SK-N-SH treated with all-trans-retinoic acid at 6 μM for 48 hours (cell line): ENCODE results near the gene TNK2.

Source experiments
- ARNTL ChIP-seq: fragments of 450-650 bp; formaldehyde crosslinking; IDR thresholded peaks from 2 replicates; pipeline ENCODE4 v1.5.0; 2020; ENCODE audit warnings: low read depth, mild to moderate bottlenecking, moderate library complexity, borderline replicate concordance
- BACH2 ChIP-seq: fragments of 250-450 bp; sonication (Bioruptor Pico); IDR thresholded peaks from 2 replicates; pipeline ENCODE4 v1.9.0; 2021; ENCODE audit warnings: mild to moderate bottlenecking, borderline replicate concordance
- ESRRG ChIP-seq: fragments of 250-450 bp; sonication (Bioruptor Pico); IDR thresholded peaks from 2 replicates; pipeline ENCODE4 v1.6.1; 2021; ENCODE audit warnings: mild to moderate bottlenecking
- ISL1 ChIP-seq: fragments of 250-450 bp; sonication (Bioruptor Pico); IDR thresholded peaks from 2 replicates; pipeline ENCODE4 v2.1.2; 2022; ENCODE audit warnings: mild to moderate bottlenecking, moderate library complexity
- OSR1 ChIP-seq: fragments of 250-450 bp; sonication (Bioruptor Pico); IDR thresholded peaks from 2 replicates; pipeline ENCODE4 v1.8.0; 2022; ENCODE audit warnings: moderate library complexity, mild to moderate bottlenecking, inconsistent platforms
- RARB ChIP-seq: fragments of 250-450 bp; sonication (Bioruptor Pico); IDR thresholded peaks from 2 replicates; pipeline ENCODE4 v1.8.0; 2021; ENCODE audit warnings: mild to moderate bottlenecking, moderate library complexity
- TCF4 ChIP-seq: fragments of 250-450 bp; sonication (Bioruptor Pico); IDR thresholded peaks from 2 replicates; pipeline ENCODE4 v1.8.0; 2021; ENCODE audit warnings: mild to moderate bottlenecking, moderate library complexity, borderline replicate concordance
- ZFP3 ChIP-seq: fragments of 250-450 bp; sonication (Bioruptor Pico); IDR thresholded peaks from 2 replicates; pipeline ENCODE4 v1.5.0; 2020; ENCODE audit warnings: mild to moderate bottlenecking, moderate library complexity
- ZNF565 ChIP-seq: fragments of 450-650 bp; formaldehyde crosslinking; conservative IDR thresholded peaks from 2 replicates; pipeline ENCODE4 v1.5.0; 2020; ENCODE audit warnings: low read depth, mild to moderate bottlenecking, moderate library complexity
- ZNF70 ChIP-seq: fragments of 450-650 bp; formaldehyde crosslinking; IDR thresholded peaks from 2 replicates; pipeline ENCODE4 v1.5.0; 2020; ENCODE audit warnings: mild to moderate bottlenecking, moderate library complexity
- TF ChIP-seq, protein P1 (sequence below): fragments of 250-450 bp; sonication (Bioruptor Pico); IDR thresholded peaks from 2 replicates; pipeline ENCODE4 v1.8.0; 2020; ENCODE audit warnings: mild to moderate bottlenecking, moderate library complexity, borderline replicate concordance
- TF ChIP-seq, protein P2 (sequence below): fragments of 250-450 bp; sonication (Bioruptor Pico); IDR thresholded peaks from 2 replicates; pipeline ENCODE4 v1.5.1; 2020; ENCODE audit warnings: low read depth, mild to moderate bottlenecking, moderate library complexity
- TF ChIP-seq, protein P3 (sequence below): fragments of 250-450 bp; sonication (Bioruptor Pico); IDR thresholded peaks from 2 replicates; pipeline ENCODE4 v1.8.0; 2021; ENCODE audit warnings: low read depth, mild to moderate bottlenecking, moderate library complexity, borderline replicate concordance

DNA sequence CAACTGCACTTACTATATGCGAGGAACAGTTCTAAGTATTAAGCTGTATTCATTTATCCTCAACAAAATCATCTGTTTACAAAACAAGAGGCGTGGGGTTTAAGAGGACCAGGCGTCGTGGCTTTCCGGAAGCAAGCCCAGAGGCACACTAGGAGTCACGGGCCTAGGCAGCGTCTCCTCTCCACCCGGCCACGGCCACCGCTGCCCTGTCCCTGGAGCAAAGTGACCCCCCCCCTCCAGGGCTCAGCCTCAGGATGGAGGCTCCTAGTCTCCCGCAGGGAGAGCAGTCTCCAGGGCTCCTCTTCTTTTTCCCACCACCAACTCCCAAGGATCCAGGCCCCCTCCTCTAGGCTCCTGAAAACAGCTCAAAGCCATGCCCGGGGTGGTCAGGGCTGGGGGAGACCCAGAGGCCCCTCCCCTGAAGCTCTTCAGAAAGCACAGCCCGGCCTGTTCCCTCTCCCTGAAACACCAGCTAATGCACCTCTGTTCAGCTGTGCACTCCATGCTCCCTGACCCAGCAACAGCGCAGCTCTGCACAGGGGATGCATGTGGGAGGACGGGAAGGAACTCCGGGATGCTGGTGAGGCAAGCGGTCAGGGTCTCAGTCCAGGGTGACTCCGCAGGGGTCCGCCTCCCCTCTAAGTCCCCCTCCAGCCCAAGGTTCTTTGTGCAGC lies 16.8 kb downstream of the TNK2 start:
- TF ChIP-seq, protein P1, sequence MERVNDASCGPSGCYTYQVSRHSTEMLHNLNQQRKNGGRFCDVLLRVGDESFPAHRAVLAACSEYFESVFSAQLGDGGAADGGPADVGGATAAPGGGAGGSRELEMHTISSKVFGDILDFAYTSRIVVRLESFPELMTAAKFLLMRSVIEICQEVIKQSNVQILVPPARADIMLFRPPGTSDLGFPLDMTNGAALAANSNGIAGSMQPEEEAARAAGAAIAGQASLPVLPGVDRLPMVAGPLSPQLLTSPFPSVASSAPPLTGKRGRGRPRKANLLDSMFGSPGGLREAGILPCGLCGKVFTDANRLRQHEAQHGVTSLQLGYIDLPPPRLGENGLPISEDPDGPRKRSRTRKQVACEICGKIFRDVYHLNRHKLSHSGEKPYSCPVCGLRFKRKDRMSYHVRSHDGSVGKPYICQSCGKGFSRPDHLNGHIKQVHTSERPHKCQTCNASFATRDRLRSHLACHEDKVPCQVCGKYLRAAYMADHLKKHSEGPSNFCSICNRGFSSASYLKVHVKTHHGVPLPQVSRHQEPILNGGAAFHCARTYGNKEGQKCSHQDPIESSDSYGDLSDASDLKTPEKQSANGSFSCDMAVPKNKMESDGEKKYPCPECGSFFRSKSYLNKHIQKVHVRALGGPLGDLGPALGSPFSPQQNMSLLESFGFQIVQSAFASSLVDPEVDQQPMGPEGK (CRISPR knock-in tag) = no peak
- TF ChIP-seq ZFP3 (CRISPR knock-in tag) (no peak), ESRRG (CRISPR knock-in tag) (no peak), RARB (no peak), ARNTL (CRISPR knock-in tag) (no peak), OSR1 (no peak), ISL1 (no peak), ZNF70 (CRISPR knock-in tag) (no peak), TCF4 (CRISPR knock-in tag) (no peak), BACH2 (no peak), ZNF565 (CRISPR knock-in tag) (no peak)
- TF ChIP-seq, protein P2, sequence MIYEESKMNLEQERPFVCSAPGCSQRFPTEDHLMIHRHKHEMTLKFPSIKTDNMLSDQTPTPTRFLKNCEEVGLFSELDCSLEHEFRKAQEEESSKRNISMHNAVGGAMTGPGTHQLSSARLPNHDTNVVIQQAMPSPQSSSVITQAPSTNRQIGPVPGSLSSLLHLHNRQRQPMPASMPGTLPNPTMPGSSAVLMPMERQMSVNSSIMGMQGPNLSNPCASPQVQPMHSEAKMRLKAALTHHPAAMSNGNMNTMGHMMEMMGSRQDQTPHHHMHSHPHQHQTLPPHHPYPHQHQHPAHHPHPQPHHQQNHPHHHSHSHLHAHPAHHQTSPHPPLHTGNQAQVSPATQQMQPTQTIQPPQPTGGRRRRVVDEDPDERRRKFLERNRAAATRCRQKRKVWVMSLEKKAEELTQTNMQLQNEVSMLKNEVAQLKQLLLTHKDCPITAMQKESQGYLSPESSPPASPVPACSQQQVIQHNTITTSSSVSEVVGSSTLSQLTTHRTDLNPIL = no peak
- TF ChIP-seq, protein P3, sequence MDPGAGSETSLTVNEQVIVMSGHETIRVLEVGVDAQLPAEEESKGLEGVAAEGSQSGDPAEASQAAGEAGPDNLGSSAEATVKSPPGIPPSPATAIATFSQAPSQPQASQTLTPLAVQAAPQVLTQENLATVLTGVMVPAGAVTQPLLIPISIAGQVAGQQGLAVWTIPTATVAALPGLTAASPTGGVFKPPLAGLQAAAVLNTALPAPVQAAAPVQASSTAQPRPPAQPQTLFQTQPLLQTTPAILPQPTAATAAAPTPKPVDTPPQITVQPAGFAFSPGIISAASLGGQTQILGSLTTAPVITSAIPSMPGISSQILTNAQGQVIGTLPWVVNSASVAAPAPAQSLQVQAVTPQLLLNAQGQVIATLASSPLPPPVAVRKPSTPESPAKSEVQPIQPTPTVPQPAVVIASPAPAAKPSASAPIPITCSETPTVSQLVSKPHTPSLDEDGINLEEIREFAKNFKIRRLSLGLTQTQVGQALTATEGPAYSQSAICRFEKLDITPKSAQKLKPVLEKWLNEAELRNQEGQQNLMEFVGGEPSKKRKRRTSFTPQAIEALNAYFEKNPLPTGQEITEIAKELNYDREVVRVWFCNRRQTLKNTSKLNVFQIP (CRISPR knock-in tag) = no peak
